Inflammatory macrophage (primary cell): ENCODE results near the gene ZFPL1.
"Not testable (repeated sequence)": the region's sequence is repeated elsewhere in the genome, so short reads cannot be mapped to it uniquely, and the experiment has no call there.

Source experiments
- DNase-seq, 2 donors: peaks; one replicate each; pipeline ENCODE4 v3.0.0-alpha.2; 2020 to 2022

Gene ZFPL1

GRCh38 chr11:65115361-65116082 is 31.5 kb downstream of the ZFPL1 start:
- no peak for DNase-seq

- peak; percentile 43 to 69 for DNase-seq
These were observed 32.6 kb downstream of the ZFPL1 start for GRCh38 chr11:65116370-65117205.

DNA sequence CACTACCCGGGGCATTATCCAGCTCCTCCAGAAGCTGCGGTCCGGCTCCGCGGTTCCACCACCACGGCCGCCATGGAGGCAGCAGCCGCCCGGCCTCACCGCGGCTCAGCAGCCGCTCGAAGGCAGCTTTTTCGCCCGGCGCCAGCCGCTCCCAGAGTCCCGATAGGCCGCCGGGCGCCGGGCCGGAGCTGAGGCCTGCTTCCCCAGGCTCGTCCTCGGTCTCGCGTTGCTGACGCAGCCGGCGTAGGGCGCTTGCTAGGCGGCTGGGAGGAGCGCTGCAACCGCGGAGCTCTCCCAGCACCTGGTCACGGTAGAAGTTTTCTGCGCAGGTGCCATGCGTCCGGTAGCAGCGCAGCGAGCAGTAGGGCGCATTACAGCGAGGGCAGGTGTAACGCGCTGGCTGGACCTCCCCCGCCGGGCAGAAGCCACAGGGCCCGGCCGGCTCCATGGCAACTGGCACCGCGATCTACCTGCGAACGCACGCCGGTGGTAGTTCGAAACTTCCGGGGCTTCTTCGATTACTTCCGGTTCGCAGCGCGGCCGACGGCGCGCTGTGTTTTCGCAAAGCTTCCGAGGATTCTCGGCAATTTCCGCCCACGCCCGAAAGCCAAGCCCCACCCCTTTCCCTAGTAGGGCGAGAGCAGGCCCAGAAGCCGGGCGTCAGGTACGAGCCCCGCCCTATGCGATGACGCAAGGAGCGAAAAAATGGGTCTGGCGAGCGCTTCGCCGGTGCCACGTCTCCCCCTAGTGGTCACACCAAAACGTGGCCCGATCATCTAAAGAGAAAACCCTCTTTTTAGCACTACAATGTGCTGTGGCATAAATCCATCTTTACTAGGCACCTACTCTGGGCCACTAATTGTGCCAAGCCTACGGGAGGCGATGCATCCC is 33.4 kb downstream of the ZFPL1 start, which contains the start of gene ZNHIT2:
Gene ZNHIT2 (minus strand): TSS at position 496 of the 891 bp plus-strand sequence. CDS start 48 bp downstream, at position 448.
- DNase-seq = peak; percentile 100

DNA sequence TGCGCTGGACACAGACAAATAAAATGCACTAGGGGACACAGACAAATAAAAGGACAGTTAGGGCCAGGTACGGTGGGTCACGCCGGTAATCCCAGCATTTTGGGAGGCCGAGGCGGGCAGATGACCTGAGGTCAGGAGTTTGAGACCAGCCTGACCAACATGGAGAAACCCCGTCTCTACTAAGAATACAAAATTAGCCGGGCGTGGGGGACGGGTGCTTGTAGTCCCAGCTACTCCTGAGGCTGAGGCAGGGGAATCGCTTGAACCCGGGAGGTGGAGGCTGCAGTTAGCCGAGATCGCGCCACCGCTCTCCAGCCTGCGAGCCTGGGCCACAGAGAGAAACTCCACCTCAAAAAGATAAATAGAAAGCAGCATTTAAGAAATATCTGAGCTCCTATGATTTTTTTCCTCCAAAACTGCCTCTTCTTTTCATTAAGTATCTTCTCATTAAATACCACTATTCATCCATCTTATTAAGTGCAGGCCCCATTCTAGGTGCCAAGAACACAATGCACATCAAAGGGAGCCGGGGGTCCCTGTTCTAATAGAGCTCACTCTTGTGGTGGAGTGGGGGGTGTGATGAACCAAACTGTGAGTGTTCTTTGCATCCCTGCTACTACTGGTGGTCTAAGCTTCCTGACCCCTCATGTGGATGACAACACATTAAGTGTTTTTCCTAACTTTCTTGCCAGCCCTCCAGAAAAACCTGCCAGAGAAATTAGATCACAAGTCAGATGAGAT is 34.2 kb downstream of the ZFPL1 start:
- DNase-seq = no peak

DNA sequence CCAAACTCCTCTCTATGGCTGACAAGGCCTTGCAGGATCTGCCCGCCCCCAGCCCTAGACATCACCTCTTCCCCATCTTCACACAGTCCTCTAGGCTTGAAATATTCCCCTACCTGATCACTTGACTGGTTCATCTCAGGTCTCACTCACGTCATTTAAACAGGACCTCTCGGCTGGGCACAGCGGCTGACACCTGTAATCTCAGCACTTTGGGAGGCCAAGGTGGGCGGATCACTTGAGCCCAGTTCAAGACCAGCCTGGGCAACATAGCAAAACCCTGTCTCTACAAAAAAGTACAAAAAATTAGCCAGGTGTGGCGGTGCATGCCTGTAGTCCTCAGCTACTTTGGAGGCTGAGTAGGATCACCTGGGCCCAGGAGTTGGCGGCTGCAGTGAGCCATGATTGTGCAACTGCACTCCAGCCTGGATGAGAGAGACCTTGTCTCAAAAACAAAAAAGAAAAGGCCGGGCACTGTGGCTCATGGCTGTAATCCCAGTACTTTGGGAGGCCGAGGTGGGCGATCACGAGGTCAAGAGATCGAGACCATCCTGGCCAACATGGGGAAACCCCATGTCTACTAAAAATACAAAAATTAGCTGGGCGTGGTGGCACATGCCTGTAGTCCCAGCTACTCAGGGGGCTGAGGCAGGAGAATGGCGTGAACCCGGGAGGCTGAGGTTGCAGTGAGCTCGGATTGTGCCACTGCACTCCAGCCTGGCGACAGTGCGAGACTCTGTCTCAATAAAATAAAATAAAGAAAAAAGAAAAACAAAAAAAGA is 35.1 kb downstream of the ZFPL1 start:
- not testable (repeated sequence) for DNase-seq

DNA sequence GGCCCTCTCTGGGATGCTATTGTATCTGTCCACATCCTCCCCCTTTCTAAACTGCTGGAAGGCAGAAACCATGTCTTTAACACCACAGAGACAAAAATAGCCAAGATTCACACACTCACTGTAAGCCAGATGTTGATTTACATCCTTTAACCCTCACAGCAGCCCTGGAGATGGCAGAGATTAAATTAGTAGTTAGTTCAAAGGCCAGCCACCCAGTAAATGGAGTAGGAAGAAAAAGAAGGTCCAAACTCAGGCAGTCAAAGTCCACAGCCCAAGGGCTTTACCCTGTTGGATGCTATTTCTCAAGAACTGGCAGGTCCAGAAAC is 35.6 kb downstream of the ZFPL1 start:
- no peak for DNase-seq

DNA sequence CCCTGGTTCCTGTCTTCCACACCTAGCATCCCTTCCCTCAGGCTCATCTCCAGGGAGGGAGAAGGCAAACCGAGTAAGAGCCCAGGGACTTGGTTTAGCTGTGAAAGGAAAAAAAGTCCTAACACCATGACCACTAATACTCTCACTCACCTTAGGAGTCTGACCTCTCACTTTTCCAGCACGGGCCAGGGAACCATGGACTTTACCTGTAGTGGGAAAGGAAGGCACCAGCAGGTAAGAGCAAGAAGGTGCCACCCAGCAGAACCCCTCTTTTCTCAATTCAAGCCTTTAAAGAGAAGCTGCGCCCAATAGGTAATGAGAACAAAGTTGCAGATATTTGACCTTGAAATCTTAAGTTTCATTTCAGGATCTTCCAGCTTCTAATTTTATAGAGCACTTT is 36.8 kb downstream of the ZFPL1 start:
- DNase-seq = no peak

DNA sequence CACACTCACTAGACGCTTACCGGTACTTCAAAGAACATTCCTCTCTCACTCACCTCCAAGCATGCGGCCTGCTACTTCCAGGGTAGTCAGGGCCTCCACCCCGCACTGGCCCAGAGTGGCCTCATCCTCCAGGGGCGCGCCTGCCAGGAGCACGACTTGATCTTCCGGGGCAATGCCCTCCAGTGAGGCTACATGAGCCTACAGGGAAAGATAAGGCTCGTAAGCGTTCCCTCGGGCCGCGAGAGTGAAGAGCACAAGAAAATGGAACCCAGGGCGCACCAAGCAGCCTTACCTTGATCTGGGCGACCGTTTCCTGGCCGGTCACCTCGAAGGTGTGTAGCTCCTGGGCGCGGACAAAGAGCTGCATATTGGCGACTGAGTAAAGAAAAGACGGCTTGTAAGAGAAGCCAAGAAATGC is 37.4 kb downstream of the ZFPL1 start:
- peak in 1 of 2 donors; percentile 39 for DNase-seq

- peak; percentile 99 for DNase-seq
These were observed 38.1 kb downstream of the ZFPL1 start, which contains the start of the genes FAU and MRPL49 for GRCh38 chr11:65121865-65122696. TSS of gene FAU (minus strand) at chr11:65122134. CDS start at chr11:65121813, 321 bp downstream. TSS of gene MRPL49 (plus strand) at chr11:65122321. CDS start at chr11:65122347, 26 bp downstream.

- no peak for DNase-seq
These were observed 40.6 kb downstream of the ZFPL1 start for GRCh38 chr11:65124480-65125196.

DNA sequence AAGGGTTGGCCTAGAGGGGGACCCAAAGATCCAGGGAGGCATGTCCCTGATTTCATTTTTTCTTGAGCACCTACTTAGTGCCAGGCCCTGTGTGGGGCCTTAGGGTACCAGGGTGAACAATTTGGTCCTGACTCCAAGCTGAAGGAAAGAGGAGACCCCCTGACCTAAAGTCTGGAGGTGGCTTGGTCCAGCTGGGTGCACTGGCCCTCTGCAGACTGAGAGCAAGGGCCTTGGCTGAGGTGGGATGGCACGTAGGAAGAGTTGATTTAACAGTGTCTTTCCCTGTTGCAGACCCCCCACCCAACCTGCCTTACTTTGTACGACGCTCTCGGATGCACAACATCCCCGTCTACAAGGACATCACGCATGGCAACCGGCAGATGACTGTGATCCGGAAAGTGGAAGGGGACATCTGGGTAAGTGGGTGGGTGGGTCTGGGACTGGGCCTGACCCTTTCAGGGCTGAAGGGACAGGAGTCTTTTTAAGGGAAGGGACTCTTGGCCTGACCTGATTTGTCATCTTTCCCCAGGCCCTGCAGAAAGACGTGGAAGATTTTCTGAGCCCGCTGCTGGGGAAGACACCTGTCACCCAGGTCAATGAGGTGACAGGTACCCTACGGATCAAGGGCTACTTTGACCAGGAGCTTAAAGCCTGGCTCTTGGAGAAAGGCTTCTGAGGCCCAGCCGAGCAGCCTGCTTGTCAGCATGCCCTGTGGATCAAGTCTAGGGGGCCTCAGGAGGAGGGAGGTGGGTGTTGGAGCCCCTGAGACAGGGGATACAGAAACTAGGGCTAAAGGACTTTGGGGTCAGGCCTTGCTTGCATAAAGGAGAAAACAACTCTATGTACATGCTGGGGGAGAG is 41.4 kb downstream of the ZFPL1 start:
- DNase-seq = no peak

DNA sequence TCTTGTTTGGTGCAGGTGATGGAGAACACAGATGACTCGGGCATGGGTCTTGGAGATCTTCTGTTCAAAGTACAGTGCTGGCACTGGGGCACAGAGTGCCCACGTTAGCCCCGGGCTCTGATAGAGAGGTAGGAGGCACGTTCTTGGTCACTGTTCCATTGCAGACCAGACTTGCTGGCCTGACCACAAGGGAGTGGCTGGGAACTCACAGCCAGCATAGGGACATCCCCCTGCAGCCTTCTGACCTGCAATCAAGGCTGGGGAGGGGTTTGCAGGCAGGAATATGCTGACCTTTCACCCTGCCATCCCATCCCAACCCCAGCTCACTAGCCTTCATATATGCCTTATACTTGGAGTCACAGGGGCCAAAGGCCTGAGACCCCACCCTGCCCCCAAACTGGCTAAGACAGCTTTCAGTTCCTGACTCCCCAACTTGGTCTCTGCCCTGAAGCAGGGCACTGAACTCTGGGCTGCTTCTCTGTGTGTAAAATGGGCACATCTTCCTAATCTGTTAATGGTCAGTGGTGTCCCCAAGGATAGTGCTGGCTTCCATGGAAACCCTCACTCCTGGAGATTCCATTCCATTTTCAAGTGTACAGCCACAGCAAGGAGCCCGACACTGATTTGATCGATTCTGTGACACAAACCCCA is 42.7 kb downstream of the ZFPL1 start:
- no peak for DNase-seq

DNA sequence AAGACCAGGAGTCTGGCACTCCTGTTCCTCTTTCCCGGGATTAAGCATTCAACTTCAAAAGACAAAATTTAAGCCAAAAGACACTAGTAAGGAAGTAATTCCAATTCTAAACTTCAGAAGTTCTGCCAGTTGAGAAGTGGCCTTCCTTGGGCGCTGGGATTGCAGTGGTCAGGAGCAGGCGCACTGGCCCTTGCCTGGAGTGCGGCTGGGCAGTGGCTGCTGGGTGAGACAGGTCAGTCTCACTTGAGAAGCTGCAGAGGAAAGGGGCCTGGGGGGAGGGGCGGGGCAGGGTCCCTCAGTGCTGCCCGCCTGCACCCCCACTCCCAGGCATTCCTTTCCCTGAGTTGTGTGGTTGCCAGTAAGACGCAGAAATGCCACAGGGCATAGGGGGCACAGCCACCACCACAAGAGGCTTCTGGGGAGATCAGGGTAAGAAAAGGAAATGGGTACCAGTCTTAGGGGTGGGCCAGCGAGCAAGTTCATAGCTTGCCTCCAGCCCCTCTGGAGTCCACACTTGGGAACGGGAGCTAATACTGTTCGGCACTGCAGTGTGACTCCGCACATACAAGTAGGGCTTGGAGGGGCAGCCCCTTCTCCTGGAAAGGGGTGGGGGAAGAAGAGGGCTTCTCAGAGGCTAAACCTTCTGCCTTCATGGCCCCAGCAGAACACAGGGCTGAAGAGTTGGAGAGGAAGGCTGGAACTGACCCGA is 43.6 kb downstream of the ZFPL1 start:
- no peak for DNase-seq

- no peak for DNase-seq
These were observed 44.4 kb downstream of the ZFPL1 start for GRCh38 chr11:65128182-65129145.

- no peak for DNase-seq
These were observed 45.8 kb downstream of the ZFPL1 start for GRCh38 chr11:65129649-65130441.
